Left hindlimb (tissue), 1 donor: ENCODE results near the gene CYLC1.

Experiments
- DNase-seq: peaks from one replicate; pipeline ENCODE4 v3.0.0-alpha.2; 2018

Gene CYLC1, protein sequence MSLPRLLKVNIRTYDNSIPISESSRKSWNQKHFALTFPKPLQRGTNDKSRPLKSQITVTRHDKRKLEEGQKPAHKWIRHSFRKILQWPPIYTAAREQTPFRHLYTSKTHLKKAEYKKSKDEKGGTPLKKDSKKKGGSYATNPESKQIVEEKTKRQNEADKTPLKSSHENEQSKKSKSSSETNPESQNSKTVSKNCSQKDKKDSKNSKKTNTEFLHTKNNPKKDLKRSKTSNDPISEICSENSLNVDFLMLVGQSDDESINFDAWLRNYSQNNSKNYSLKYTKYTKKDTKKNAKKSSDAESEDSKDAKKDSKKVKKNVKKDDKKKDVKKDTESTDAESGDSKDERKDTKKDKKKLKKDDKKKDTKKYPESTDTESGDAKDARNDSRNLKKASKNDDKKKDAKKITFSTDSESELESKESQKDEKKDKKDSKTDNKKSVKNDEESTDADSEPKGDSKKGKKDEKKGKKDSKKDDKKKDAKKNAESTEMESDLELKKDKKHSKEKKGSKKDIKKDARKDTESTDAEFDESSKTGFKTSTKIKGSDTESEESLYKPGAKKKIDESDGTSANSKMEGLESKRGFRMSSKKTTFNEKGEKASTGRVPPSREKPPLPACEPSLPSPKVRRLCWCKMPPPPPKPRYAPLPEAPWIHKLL

DNA sequence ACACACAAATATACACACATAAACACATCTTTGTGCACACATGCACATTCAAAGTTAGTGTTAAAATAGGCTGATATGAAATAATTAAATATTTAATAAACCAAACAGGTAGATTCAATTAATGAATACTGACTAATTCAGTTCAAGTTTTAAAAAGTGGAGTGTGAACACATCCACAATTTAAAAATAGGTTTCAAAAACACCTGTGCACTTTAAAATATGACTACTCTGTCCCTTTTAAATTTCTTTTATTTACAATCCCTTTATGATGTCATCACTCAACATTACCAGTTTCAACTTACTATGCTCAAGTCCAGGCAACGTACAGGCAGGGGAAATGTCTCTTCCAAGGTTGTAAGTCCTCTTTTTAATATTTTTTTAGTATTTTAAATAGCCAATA lies at the start of gene CYLC1:
CYLC1 (plus strand) TSS at position 301 of the 400 bp plus-strand sequence; CDS start at position 338, 37 bp downstream.
- DNase-seq, result no peak

- DNase-seq, result no peak
Measured at GRCh38 chrX:83819304-83819703, 41.6 kb upstream of the CYLC1 start.

GRCh38 chrX:83829874-83830273 lies 31.1 kb upstream of the CYLC1 start:
- no peak for DNase-seq

GRCh38 chrX:83845397-83845796 lies 15.5 kb upstream of the CYLC1 start:
- no peak for DNase-seq

DNA sequence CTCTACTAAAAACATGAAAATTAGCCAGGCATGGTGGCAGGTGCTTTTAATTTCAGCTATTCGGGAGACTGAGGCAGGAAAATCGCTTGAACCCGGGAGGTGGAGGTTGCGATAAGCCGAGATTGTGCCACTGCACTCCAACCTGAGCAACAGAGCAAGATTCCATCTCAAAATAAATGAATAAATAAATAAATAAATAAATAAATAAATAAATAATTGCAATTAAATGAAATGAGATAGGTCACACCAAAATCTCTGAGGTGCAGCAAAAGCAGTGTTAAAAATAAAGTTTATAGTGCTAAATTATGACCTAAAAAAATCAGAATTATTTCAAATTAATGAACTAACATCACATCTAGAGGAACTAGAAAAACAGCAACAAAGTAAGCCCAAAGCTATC lies 13.6 kb upstream of the CYLC1 start:
- no peak for DNase-seq

GRCh38 chrX:83888585-83888984 lies 27.6 kb downstream of the CYLC1 start:
- no peak for DNase-seq

GRCh38 chrX:83892433-83892832 lies 31.5 kb downstream of the CYLC1 start:
- no peak for DNase-seq

- no peak for DNase-seq
Measured at GRCh38 chrX:83906921-83907320, 46.0 kb downstream of the CYLC1 start.

DNA sequence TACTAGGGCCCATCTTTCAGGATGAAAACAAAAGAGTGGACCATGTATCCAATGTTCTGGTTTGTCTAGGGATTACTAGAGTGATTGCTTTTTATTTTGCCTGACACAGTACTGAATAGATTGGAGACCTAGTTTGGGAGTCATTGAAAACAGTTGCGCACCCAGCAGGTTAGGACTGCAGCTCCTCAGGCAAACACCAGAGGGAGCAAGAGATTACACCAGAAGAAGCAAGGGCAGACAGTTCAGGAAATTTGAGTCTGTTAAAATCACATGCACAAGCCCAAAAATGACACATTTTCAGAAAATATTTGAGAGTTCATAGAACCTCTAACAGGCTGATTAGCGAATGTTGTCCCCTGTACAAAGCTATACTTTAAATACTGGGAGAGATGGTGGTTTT lies 55.6 kb downstream of the CYLC1 start:
- no peak for DNase-seq

- no peak for DNase-seq
Measured at GRCh38 chrX:83934220-83934619, 73.3 kb downstream of the CYLC1 start.
